ENCODE data around the gene FBXL5.

- TF ChIP-seq CTCF (conservative IDR thresholded peaks at IDR 0.05 in 1 of 2, IDR thresholded peaks at IDR 0.05 in 1 of 2; ENCODE audit: low read depth in 1 of 2, low read length in 2 of 2) (no peak), EZH2 (IDR thresholded peaks at IDR 0.05; ENCODE audit: low read length, missing control alignments) (no peak)
Measured at GRCh38 chr4:15656038-15656470, 897 bp upstream of the FBXL5 start.

Data from fibroblast of lung (primary cell).